MM.1S (cell line): Measurements from ENCODE around the gene FOXC1.

ENCODE experiments used
- DNase-seq: peaks from one replicate; pipeline ENCODE4 v3.0.0-alpha.2; 2015
- H2AFZ ChIP-seq: fragments of 300-600 bp; sonication (generic); 2 replicates; pipeline ENCODE4 v1.6.0; 2016; ENCODE audit warnings: antibody characterized with exemption, low read length
- H3F3A ChIP-seq: fragments of 300-600 bp; sonication (generic); 2 replicates; pipeline ENCODE4 v1.6.1; 2016; ENCODE audit warnings: mild to moderate bottlenecking, antibody characterized with exemption, low read length, moderate library complexity, mixed read lengths; ENCODE audit not compliant: insufficient read depth
- H3K27ac ChIP-seq: fragments of 300-600 bp; sonication (generic); 2 replicates; pipeline ENCODE4 v1.5.1; 2016; ENCODE audit warnings: mild to moderate bottlenecking, low read length
- H3K27me3 ChIP-seq: fragments of 300-600 bp; sonication (generic); replicated peaks from 2 replicates; pipeline ENCODE4 v1.6.0; 2016; ENCODE audit warnings: low read length; ENCODE audit not compliant: insufficient read depth
- H3K36me3 ChIP-seq: fragments of 300-600 bp; sonication (generic); replicated peaks from 2 replicates; pipeline ENCODE4 v1.6.1; 2016; ENCODE audit warnings: mild to moderate bottlenecking, low read length, mixed read lengths; ENCODE audit not compliant: insufficient read depth
- H3K4me1 ChIP-seq: fragments of 300-600 bp; sonication (generic); 2 replicates; pipeline ENCODE4 v1.6.1; 2016; ENCODE audit warnings: low read length, mixed read lengths
- H3K4me2 ChIP-seq: fragments of 300-600 bp; sonication (generic); 2 replicates; pipeline ENCODE4 v1.6.0; 2016; ENCODE audit warnings: low read depth, low read length
- H3K4me3 ChIP-seq: fragments of 300-600 bp; sonication (generic); 2 replicates; pipeline ENCODE4 v1.5.1; 2016; ENCODE audit warnings: low read length, mixed read lengths
- H3K79me2 ChIP-seq: fragments of 300-600 bp; sonication (generic); 2 replicates; pipeline ENCODE4 v1.6.1; 2016; ENCODE audit warnings: mixed run types, low read length, mixed read lengths
- H3K9ac ChIP-seq: fragments of 300-600 bp; sonication (generic); 2 replicates; pipeline ENCODE4 v1.6.1; 2016; ENCODE audit warnings: low read length, mixed read lengths
- H3K9me2 ChIP-seq: fragments of 300-600 bp; sonication (generic); replicated peaks from 2 replicates; pipeline ENCODE4 v1.6.1; 2016; ENCODE audit warnings: mild to moderate bottlenecking, low read length, mixed read lengths; ENCODE audit not compliant: insufficient read depth
- H3K9me3 ChIP-seq: fragments of 300-600 bp; sonication (generic); replicated peaks from 2 replicates; pipeline ENCODE4 v1.6.1; 2016; ENCODE audit warnings: mild to moderate bottlenecking, low read length, mixed read lengths; ENCODE audit not compliant: insufficient read depth
- H4K20me1 ChIP-seq: fragments of 300-600 bp; sonication (generic); 2 replicates; pipeline ENCODE4 v1.6.1; 2016; ENCODE audit warnings: mild to moderate bottlenecking, low read length, moderate library complexity, mixed read lengths; ENCODE audit not compliant: insufficient read depth
- CTCF ChIP-seq: fragments of 300-600 bp; sonication (generic); IDR thresholded peaks from 2 replicates; pipeline ENCODE4 v1.5.1; 2016; ENCODE audit warnings: antibody characterized with exemption, low read length, mixed read lengths
- EZH2 ChIP-seq: fragments of 300-600 bp; sonication (generic); optimal IDR thresholded peaks from 2 replicates; pipeline ENCODE3; 2017; ENCODE audit warnings: low read depth, mild to moderate bottlenecking, antibody characterized with exemption, low read length, mixed read lengths
- EZH2phosphoT487 ChIP-seq: fragments of 300-600 bp; sonication (generic); IDR thresholded peaks from 2 replicates; pipeline ENCODE4 v1.6.1; 2018; ENCODE audit warnings: antibody characterized with exemption, low read length

FOXC1 gene

DNA sequence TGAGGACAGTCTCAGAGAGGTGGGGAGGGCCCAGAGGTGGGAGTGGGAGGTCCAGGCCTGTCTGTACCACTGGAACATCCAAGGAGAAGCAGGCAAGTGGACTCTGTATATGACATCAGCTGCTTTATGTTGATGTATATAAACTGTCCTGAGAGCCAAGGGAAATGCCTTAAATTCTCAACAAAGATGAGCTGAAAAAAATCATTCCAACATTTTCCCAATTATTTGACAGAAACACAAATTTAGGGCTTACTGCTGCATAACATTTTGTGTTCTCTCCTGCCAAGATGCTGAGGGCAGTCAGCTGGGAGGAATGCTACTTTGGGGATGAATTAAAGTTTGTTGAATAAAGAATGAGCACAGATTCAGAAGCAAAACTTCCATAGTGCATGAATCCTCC, 52.8 kb downstream of the FOXC1 start:
- H3K4me1 ChIP-seq, result peaks cover 5% of the 10 kb centered on the region; the same call in 1 of the 2 replicates
- no peaks in the 10 kb centered on the region for H3F3A ChIP-seq
- no peak overlapping the region for H3K27ac ChIP-seq
- H3K4me3 ChIP-seq, result no peak overlapping the region
- no peaks in the 10 kb centered on the region for H3K36me3 ChIP-seq
- no peak overlapping the region for H3K9ac ChIP-seq
- H3K79me2 ChIP-seq, result no peaks in the 10 kb centered on the region
- no peak overlapping the region for H2AFZ ChIP-seq
- H3K9me3 ChIP-seq, result no peaks in the 10 kb centered on the region
- DNase-seq, result no peak
- no peaks in the 10 kb centered on the region for H3K27me3 ChIP-seq
- H3K9me2 ChIP-seq, result no peaks in the 10 kb centered on the region
- no peak for TF ChIP-seq CTCF
- no peak for TF ChIP-seq EZH2phosphoT487
- TF ChIP-seq EZH2, result no peak
- no peaks in the 10 kb centered on the region for H4K20me1 ChIP-seq
- no peak overlapping the region for H3K4me2 ChIP-seq
